ENCODE results near the gene TBC1D1. TPM values are rescaled to one million over a fixed set of nuclear protein-coding genes. Genes with fewer than 3 reads are reported as not detected.

TBC1D1 gene
- polyA plus RNA-seq, 2 donors: 10.4 to 15.3 TPM

DNA sequence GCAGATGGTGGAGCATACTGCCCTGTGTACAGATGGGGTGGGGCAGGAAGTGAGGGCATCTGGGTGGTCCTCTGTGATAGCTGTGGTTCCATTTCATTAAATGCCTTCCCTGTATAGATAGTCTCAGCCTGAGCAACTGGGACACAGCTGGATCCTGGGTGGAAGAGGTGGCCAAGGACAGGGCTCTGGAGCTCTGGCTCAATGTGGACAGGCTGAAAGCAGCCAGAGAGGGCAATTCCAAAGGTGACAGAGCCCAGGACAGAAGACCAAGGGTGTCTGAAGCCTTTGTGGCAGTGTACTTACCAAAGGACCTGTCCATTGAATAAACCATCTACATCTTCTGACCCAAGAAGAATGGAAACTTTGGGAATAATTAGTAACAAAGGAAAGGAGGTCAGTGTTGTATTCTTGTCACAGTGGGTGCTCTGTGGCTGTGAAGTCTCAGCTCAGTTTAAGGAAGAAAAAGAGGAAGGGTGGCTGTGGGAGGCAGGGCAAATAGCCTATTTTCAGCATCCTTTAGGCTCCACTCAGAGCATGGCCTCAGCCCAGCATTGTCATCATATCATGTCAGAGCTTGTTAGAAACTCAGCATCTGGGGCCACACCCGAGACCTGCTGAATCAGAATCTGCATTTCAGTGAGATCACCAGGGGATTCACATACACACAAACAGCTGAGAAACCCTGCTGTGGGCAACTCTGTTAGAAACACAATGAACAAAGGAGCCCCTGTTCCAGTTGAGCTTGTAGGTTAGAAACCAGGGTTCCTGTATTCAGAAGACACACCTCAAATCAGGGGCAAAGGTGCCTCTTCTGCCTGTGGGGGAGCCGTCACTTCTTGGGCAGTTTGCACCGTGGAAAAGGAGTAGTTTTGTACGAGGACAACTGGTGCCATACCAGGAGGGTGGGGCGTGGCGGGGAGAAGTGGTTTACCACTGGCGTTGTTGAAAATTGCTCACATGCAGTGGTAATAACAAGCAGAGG is 237.9 kb downstream of the TBC1D1 start:
- no peak overlapping the region for H3K27ac ChIP-seq (ENCODE audit: low read depth in 2 of 2, low read length in 1 of 2)

DNA sequence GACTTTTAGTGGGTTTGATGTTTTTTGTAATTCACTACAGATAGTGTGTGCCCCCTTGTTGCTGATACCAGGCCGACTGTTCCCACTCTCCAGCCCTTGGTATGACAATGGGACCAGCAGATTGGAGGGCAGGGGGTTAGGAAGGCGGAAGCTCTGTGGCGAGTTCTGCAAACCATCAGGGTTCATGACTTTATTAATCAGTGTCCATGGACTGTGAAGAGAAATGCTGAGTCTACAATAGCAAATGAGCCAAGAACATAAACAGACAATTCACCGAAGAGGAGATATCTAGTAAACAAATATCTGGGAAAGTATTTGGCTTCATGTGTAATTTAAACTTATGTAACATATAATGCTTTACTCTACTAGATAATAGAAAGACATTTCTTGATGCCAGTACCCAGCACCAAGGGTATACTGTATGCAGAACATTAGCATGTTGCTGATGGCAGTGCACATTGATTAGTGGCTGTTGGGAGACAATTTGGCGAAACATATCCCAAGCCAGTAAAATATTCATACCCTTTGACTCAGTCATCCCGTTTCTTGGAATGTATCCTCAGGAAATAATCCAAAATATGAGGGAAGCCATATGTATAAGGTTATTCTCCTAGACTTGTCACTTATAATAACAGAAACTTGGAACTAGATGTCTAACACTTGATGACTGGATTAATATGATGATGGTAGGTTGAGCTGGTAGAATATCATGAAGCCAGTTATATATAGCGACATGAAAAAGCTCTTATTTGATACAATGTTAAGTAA is 238.8 kb downstream of the TBC1D1 start:
- H3K36me3 ChIP-seq (ENCODE audit: control insufficient read depth in 2 of 2, insufficient read depth in 2 of 2, low read length in 1 of 2): peaks cover 0 to 2% of the 10 kb centered on the region in 2 donors
- H3K4me3 ChIP-seq (ENCODE audit: low read depth in 1 of 2, low read length in 2 of 2): no peak overlapping the region
- WGBS, 2 donors: 67 to 72% methylated on average over 7 of the region's 7 CpGs
- peak overlapping the region in 1 of 2 donors; percentile 27 for H3K27ac ChIP-seq (ENCODE audit: low read depth in 2 of 2, low read length in 1 of 2)
- H3K27me3 ChIP-seq (ENCODE audit: control insufficient read depth in 1 of 2, insufficient read depth in 2 of 2, low read length in 2 of 2): no peaks in the 10 kb centered on the region
- peaks cover 0 to 2% of the 10 kb centered on the region in 2 donors for H3K4me1 ChIP-seq (ENCODE audit: control insufficient read depth in 2 of 2, insufficient read depth in 2 of 2, low read length in 1 of 2)
- no peaks in the 10 kb centered on the region for H3K9me3 ChIP-seq (ENCODE audit: control insufficient read depth in 2 of 2, insufficient read depth in 1 of 2, low read depth in 1 of 2, low read length in 1 of 2)

More for the DNA sequence above, 237.9 kb downstream of the TBC1D1 start:
- H3K4me1 ChIP-seq (ENCODE audit: control insufficient read depth in 2 of 2, insufficient read depth in 2 of 2, low read length in 1 of 2): peaks cover 0 to 2% of the 10 kb centered on the region in 2 donors
- peaks cover 0 to 2% of the 10 kb centered on the region in 2 donors for H3K36me3 ChIP-seq (ENCODE audit: control insufficient read depth in 2 of 2, insufficient read depth in 2 of 2, low read length in 1 of 2)
- no peak overlapping the region for H3K4me3 ChIP-seq (ENCODE audit: low read depth in 1 of 2, low read length in 2 of 2)
- WGBS, 2 donors: 59 to 61% methylated on average over 7 of the region's 7 CpGs
- H3K27me3 ChIP-seq (ENCODE audit: control insufficient read depth in 1 of 2, insufficient read depth in 2 of 2, low read length in 2 of 2): no peaks in the 10 kb centered on the region
- H3K9me3 ChIP-seq (ENCODE audit: control insufficient read depth in 2 of 2, insufficient read depth in 1 of 2, low read depth in 1 of 2, low read length in 1 of 2): no peaks in the 10 kb centered on the region

DNA sequence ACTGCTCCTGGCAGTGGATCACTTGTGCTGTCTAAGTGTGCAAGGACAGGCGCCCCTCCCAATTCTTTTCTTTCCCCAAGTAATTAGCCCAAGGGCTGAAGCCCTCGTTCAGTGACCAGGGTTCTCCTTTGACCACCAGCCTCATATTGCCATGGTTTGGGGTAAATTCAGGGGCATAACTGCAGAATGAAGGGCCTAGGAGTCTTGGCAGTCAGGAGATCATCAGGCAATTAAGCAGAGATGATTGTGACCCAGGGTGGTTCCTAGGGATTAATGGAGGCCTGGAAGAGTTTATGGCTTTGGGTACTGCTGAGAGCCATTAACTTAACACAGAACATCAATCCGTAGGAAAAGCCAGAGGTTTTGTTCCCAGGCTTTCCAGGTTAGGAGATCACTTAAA is 240.0 kb downstream of the TBC1D1 start:
- Histone ChIP-seq H3K9me3 (ENCODE audit: control insufficient read depth in 2 of 2, insufficient read depth in 1 of 2, low read depth in 1 of 2, low read length in 1 of 2) (no peaks in the 10 kb centered on the region), H3K27ac (ENCODE audit: low read depth in 2 of 2, low read length in 1 of 2) (no peak overlapping the region), H3K27me3 (ENCODE audit: control insufficient read depth in 1 of 2, insufficient read depth in 2 of 2, low read length in 2 of 2) (no peaks in the 10 kb centered on the region), H3K4me3 (ENCODE audit: low read depth in 1 of 2, low read length in 2 of 2) (no peak overlapping the region), H3K4me1 (ENCODE audit: control insufficient read depth in 2 of 2, insufficient read depth in 2 of 2, low read length in 1 of 2) (peaks cover 0 to 2% of the 10 kb centered on the region in 2 donors), H3K36me3 (ENCODE audit: control insufficient read depth in 2 of 2, insufficient read depth in 2 of 2, low read length in 1 of 2) (no peaks in the 10 kb centered on the region)
- 70 to 73% methylated on average over 3 of the region's 3 CpGs for WGBS, 2 donors

DNA sequence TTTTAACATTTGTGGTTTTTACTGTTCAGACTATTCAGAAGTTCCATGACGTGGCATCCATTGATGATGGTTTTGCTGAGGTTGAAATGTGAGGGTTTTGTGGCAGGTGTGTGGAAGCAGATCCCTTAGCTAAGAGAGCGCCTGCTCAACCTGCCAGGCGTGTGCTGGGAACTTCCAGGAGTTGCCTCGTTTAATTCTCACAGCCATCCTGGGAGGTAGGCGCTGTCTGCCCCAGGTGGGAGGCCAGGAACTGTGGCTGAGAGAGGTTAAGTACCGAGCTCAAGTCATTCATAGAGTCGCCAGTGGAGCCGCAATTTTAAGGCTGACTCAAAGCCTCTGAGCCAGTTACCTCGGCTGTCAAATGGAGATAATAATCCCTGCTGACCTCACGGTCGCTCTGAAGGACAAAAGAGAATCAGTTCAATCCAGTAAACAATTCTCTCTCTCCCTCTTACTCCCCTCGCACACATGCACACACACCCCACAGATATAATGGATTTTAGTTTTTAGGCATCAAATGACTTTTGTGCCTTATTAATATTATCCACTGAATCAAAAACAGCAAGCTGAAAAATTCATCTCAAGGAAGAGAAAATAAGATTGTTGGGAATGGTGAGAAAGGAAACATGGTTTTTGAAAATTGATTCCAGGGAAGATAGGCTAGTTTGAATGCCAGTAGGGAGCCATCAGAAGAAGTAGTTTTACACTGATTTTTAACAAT is 240.6 kb downstream of the TBC1D1 start:
- H3K36me3 ChIP-seq (ENCODE audit: control insufficient read depth in 2 of 2, insufficient read depth in 2 of 2, low read length in 1 of 2): no peaks in the 10 kb centered on the region
- no peaks in the 10 kb centered on the region for H3K9me3 ChIP-seq (ENCODE audit: control insufficient read depth in 2 of 2, insufficient read depth in 1 of 2, low read depth in 1 of 2, low read length in 1 of 2)
- WGBS, 2 donors: 58 to 67% methylated on average over 12 of the region's 12 CpGs
- H3K4me3 ChIP-seq (ENCODE audit: low read depth in 1 of 2, low read length in 2 of 2): no peak overlapping the region
- H3K27me3 ChIP-seq (ENCODE audit: control insufficient read depth in 1 of 2, insufficient read depth in 2 of 2, low read length in 2 of 2): no peaks in the 10 kb centered on the region
- H3K27ac ChIP-seq (ENCODE audit: low read depth in 2 of 2, low read length in 1 of 2): peak overlapping the region; percentile 47 to 54
- H3K4me1 ChIP-seq (ENCODE audit: control insufficient read depth in 2 of 2, insufficient read depth in 2 of 2, low read length in 1 of 2): peaks cover 0 to 2% of the 10 kb centered on the region in 2 donors

DNA sequence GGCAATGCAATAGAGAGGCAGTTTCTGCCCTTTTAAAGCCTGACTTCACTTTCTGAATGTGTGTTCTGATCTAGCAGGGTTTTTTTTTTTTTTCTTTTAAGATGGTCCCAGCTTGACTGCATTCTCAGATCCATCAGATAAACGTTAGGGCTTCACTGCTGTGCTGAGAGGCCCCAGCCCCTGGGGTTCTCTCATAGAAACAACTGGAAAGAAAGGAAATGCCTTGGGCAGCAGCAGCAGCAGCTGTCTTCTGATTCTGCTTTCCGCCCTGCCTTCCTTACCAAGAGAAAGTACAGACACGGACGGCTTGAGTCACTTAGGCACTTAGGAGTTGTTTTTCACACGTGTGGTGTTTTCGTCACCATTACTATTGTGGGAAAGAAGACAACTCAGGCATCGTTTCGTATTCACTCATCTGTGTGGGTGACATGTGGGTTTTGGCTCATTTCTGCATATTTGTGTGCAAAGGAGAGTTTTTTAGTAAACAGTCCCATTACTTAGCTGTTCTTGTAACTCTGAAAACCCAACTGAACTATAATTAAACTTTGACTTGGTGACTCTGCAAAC is 241.3 kb downstream of the TBC1D1 start:
- Histone ChIP-seq H3K27me3 (ENCODE audit: control insufficient read depth in 1 of 2, insufficient read depth in 2 of 2, low read length in 2 of 2) (no peaks in the 10 kb centered on the region), H3K36me3 (ENCODE audit: control insufficient read depth in 2 of 2, insufficient read depth in 2 of 2, low read length in 1 of 2) (no peaks in the 10 kb centered on the region), H3K4me3 (ENCODE audit: low read depth in 1 of 2, low read length in 2 of 2) (no peak overlapping the region), H3K9me3 (ENCODE audit: control insufficient read depth in 2 of 2, insufficient read depth in 1 of 2, low read depth in 1 of 2, low read length in 1 of 2) (no peaks in the 10 kb centered on the region), H3K4me1 (ENCODE audit: control insufficient read depth in 2 of 2, insufficient read depth in 2 of 2, low read length in 1 of 2) (peaks cover 0 to 2% of the 10 kb centered on the region in 2 donors), H3K27ac (ENCODE audit: low read depth in 2 of 2, low read length in 1 of 2) (peak overlapping the region in 1 of 2 donors; percentile 47)
- 21 to 47% methylated on average over 8 of the region's 8 CpGs for WGBS, 2 donors

DNA sequence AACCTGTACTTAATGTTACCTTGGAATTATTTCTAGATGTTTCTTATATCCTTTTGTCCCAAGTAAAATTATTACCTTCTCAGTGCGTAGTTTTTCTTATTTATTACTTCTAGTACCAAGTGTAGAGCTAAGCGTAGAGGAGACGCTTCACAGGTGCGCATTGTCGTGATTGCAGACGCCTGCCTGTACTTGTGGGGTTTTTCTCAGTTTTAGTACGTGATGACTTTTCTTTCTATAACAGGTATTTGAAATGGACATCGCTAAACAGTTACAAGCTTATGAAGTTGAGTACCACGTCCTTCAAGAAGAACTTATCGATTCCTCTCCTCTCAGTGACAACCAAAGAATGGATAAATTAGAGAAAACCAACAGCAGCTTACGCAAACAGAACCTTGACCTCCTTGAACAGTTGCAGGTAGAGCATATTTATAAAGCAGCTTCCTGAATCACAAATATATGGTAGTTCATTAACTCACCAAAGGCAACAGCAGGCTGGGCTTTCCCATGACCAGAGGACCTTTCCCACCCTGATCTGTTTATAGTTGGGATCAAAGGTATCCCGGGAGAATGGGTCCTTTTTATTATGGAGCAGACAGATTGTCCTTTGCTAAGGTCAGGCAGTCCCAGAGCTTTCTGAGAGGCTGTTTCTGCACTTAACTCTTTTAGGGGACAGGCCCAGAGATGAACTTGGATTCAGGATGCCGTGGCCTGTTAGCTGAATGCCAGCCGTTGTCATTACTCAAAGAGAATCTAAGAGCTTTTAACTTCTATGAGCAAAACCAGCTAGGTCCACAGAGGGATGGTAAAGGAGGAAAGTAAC is 242.2 kb downstream of the TBC1D1 start:
- Histone ChIP-seq H3K36me3 (ENCODE audit: control insufficient read depth in 2 of 2, insufficient read depth in 2 of 2, low read length in 1 of 2) (peaks cover 0 to 2% of the 10 kb centered on the region in 2 donors), H3K27me3 (ENCODE audit: control insufficient read depth in 1 of 2, insufficient read depth in 2 of 2, low read length in 2 of 2) (no peaks in the 10 kb centered on the region), H3K9me3 (ENCODE audit: control insufficient read depth in 2 of 2, insufficient read depth in 1 of 2, low read depth in 1 of 2, low read length in 1 of 2) (no peaks in the 10 kb centered on the region), H3K27ac (ENCODE audit: low read depth in 2 of 2, low read length in 1 of 2) (no peak overlapping the region), H3K4me1 (ENCODE audit: control insufficient read depth in 2 of 2, insufficient read depth in 2 of 2, low read length in 1 of 2) (peaks cover 0 to 2% of the 10 kb centered on the region in 2 donors), H3K4me3 (ENCODE audit: low read depth in 1 of 2, low read length in 2 of 2) (no peak overlapping the region)
- 66 to 92% methylated on average over 14 of the region's 14 CpGs for WGBS, 2 donors

DNA sequence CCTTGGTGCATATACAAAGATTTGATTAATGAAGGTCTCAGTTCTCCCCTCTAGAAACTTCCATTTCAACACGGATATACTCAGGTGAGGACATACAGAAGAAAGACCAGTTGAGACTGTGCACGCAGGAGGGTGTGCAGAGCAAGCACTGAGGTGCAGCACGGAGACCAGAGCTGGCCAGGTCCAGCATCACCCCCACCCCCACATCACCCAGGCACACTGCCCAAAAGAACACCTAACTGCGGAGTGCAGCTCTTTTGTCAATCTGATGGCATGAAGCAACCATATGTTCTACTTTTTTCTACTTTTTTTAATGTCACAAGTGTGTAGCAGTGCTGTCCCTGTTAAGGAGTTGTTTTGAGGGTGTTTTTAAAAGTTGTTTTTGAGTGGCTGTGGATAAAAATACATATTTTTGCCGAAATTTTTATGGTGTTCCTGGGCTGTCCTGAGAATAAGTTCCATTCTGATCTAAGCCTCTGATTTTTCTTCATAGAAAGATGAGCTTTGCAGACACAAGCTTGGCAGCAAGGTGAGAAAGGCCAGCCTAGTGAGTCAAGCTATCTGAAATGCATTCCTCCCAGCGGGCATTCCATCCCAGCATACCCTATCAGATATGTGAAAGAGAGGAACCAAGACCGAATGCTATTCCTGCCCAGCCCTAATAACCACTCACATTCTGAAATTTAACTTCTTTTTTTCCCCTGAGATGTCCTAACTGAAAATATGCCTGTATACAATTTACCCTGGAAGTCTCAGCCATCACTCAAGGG is 243.0 kb downstream of the TBC1D1 start:
- Histone ChIP-seq H3K27ac (ENCODE audit: low read depth in 2 of 2, low read length in 1 of 2) (no peak overlapping the region), H3K36me3 (ENCODE audit: control insufficient read depth in 2 of 2, insufficient read depth in 2 of 2, low read length in 1 of 2) (peaks cover 0 to 4% of the 10 kb centered on the region in 2 donors), H3K4me1 (ENCODE audit: control insufficient read depth in 2 of 2, insufficient read depth in 2 of 2, low read length in 1 of 2) (peaks cover 0 to 2% of the 10 kb centered on the region in 2 donors), H3K9me3 (ENCODE audit: control insufficient read depth in 2 of 2, insufficient read depth in 1 of 2, low read depth in 1 of 2, low read length in 1 of 2) (no peaks in the 10 kb centered on the region), H3K4me3 (ENCODE audit: low read depth in 1 of 2, low read length in 2 of 2) (no peak overlapping the region), H3K27me3 (ENCODE audit: control insufficient read depth in 1 of 2, insufficient read depth in 2 of 2, low read length in 2 of 2) (no peaks in the 10 kb centered on the region)
- 69 to 91% methylated on average over 7 of the region's 7 CpGs for WGBS, 2 donors

DNA sequence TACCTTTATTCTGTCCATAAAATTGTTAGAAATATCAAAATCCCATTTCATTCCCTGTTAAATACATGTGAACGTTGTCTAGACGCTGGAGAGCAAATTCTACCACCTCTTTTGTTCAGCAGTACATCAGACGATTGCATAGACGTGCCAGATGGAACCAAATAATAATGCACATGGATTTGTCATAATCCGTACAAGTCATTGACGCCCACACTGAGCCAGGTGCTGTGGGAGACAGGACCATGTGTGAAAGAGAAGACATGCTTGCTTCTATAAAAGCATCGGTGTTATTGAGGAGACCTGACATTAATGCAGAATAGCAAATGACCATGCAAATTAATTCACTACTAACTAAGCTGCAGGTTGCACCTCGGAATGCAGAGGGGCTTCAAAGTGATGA is 244.3 kb downstream of the TBC1D1 start:
- 65 to 76% methylated on average over 8 of the region's 8 CpGs for WGBS, 2 donors
- peaks cover 0 to 4% of the 10 kb centered on the region in 2 donors for H3K36me3 ChIP-seq (ENCODE audit: control insufficient read depth in 2 of 2, insufficient read depth in 2 of 2, low read length in 1 of 2)
- H3K27me3 ChIP-seq (ENCODE audit: control insufficient read depth in 1 of 2, insufficient read depth in 2 of 2, low read length in 2 of 2): no peaks in the 10 kb centered on the region
- H3K4me1 ChIP-seq (ENCODE audit: control insufficient read depth in 2 of 2, insufficient read depth in 2 of 2, low read length in 1 of 2): peaks cover 0 to 4% of the 10 kb centered on the region in 2 donors
- H3K9me3 ChIP-seq (ENCODE audit: control insufficient read depth in 2 of 2, insufficient read depth in 1 of 2, low read depth in 1 of 2, low read length in 1 of 2): no peaks in the 10 kb centered on the region
- H3K27ac ChIP-seq (ENCODE audit: low read depth in 2 of 2, low read length in 1 of 2): no peak overlapping the region
- no peak overlapping the region for H3K4me3 ChIP-seq (ENCODE audit: low read depth in 1 of 2, low read length in 2 of 2)
